GM12864 (cell line): ENCODE measurements around the gene PFKFB4.
"Not testable (repeated sequence)": the region's sequence is repeated elsewhere in the genome, so short reads cannot be mapped to it uniquely, and the experiment has no call there.

Experiments
- DNase-seq: peaks from one replicate; pipeline ENCODE4 v3.0.0-alpha.2; 2011; ENCODE audit warnings: low read depth
- H3K4me3 ChIP-seq: 2 replicates; pipeline ENCODE4 v1.5.1; 2011; ENCODE audit warnings: mild to moderate bottlenecking, low read depth, low read length, control low read depth
- CTCF ChIP-seq: IDR thresholded peaks from 2 replicates; pipeline ENCODE4 v1.5.1; 2011; ENCODE audit warnings: low read depth, mild to moderate bottlenecking, moderate library complexity, low read length, control low read depth, inconsistent platforms; ENCODE audit errors: missing control alignments

Gene PFKFB4

GRCh38 chr3:48532977-48533337 is 23.6 kb downstream of the PFKFB4 start:
- H3K4me3 ChIP-seq = no peak overlapping the region
- no peak for DNase-seq
- TF ChIP-seq CTCF = no peak

GRCh38 chr3:48532271-48532976 is 24.2 kb downstream of the PFKFB4 start:
- TF ChIP-seq CTCF = no peak
- H3K4me3 ChIP-seq = no peak overlapping the region
- DNase-seq = no peak

- not testable (repeated sequence) for DNase-seq, H3K4me3 ChIP-seq
Measured at GRCh38 chr3:48530701-48531100, 25.9 kb downstream of the PFKFB4 start.

GRCh38 chr3:48528754-48529153 is 27.8 kb downstream of the PFKFB4 start:
- DNase-seq = no peak
- TF ChIP-seq CTCF = no peak

GRCh38 chr3:48528048-48528447 is 28.6 kb downstream of the PFKFB4 start:
- no peak for TF ChIP-seq CTCF
- H3K4me3 ChIP-seq = no peak overlapping the region
- no peak for DNase-seq

More at GRCh38 chr3:48528754-48529153, 27.8 kb downstream of the PFKFB4 start:
- H3K4me3 ChIP-seq = no peak overlapping the region

- no peak for TF ChIP-seq CTCF
- DNase-seq = no peak
- no peak overlapping the region for H3K4me3 ChIP-seq
Measured at GRCh38 chr3:48524970-48525369, 31.6 kb downstream of the PFKFB4 start.

GRCh38 chr3:48521635-48522034 is 35.0 kb downstream of the PFKFB4 start:
- DNase-seq = no peak
- TF ChIP-seq CTCF = no peak
- no peak overlapping the region for H3K4me3 ChIP-seq
